Measurements from ENCODE around the gene PTGER1. TPM values are rescaled to one million over a fixed set of nuclear protein-coding genes. Genes with fewer than 3 reads are reported as not detected.

Gene PTGER1
- total and polyA plus RNA-seq, 10 of the 15 experiments (the other 5 are each of a cell fraction or from before 2014, with no cell fraction given) = not detected

DNA sequence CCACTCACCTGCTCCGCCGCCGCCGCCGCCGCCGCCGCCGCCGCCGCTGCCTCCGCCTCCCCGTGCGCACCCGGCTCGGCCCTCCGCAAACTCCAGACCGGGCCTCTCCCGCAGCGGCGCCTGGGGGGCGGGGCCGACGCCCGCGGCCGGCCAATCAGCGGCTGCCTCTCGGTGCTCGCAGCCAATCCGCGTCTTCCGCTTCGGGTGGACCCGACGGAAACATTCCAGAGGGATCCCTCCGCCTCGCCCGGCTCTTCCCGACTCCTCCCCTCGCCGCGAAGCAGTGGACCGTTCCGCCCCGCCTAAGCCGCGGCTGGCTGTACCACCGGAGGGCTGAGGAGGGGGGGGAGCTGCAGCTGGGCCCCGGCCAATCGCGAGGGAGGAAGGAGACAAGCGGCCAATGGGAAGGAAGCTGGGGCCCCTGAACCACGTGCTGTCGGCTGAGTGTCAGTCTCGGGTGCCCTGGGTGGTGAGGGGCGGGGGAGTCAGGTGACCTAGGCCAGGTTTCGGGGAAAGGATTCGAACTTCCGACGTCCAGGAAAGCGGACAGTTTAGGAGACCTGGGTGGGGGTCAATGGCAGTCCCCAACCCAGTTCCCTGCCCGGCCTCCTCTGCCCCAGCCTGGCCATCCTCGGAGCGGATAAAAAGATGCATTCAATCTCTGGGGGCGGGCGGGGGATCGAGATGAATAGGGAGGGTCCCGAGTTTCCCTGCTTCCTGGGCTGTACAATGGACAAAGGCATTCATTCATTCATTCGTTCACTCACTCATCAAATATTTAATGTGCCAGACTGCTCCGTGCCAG lies 21.1 kb upstream of the PTGER1 start, which contains the start of gene GIPC1 (continued):
- TF ChIP-seq DPF2 (IDR thresholded peaks at IDR 0.05) (0 out of 2 replicates have a peak, but pooled peaks have one; percentile 17), NR2F1 (conservative IDR thresholded peaks at IDR 0.05) (0 out of 2 replicates have a peak, but pooled peaks have one; percentile 10), MTA3 (IDR thresholded peaks at IDR 0.05; ENCODE audit: borderline replicate concordance, low read length) (no peak), GATAD2B (conservative IDR thresholded peaks at IDR 0.05; ENCODE audit: low read depth) (no peak; the same call in 1 of the 2 replicates), TAF1 (IDR thresholded peaks at IDR 0.05; ENCODE audit: borderline replicate concordance, low read depth, low read length) (0 out of 2 replicates have a peak, but pooled peaks have one; percentile 16), RFX5 (IDR thresholded peaks at IDR 0.05; ENCODE audit: low read depth, low read length) (peak; percentile 76; the same call in 1 of the 2 replicates), BRCA1 (IDR thresholded peaks at IDR 0.05; ENCODE audit: low read depth, low read length) (no peak), LARP7 (IDR thresholded peaks at IDR 0.05) (peak; percentile 40)
- TF ChIP-seq, protein P1, sequence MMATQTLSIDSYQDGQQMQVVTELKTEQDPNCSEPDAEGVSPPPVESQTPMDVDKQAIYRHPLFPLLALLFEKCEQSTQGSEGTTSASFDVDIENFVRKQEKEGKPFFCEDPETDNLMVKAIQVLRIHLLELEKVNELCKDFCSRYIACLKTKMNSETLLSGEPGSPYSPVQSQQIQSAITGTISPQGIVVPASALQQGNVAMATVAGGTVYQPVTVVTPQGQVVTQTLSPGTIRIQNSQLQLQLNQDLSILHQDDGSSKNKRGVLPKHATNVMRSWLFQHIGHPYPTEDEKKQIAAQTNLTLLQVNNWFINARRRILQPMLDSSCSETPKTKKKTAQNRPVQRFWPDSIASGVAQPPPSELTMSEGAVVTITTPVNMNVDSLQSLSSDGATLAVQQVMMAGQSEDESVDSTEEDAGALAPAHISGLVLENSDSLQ (IDR thresholded peaks at IDR 0.05) = peak; percentile 91

DNA sequence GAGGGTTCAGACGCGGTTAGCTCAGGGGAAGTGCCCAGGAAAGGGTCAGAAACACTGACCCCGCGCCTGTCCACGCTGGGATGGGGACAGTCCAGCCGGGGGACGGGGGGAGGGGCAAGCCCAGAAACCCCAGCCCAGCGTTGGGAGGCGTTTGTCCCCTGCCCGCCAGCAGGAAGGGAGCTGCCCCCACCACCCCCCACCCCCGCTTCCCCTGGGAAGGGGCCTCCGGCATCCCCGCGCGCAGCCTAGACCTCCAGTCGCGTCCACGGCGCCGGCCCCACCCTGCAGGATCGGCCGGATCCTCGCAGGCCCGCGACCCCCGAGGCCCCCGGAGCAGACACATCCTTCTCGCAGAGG lies 20.5 kb upstream of the PTGER1 start:
- ATAC-seq (no peak; the same call in 2 of the 3 replicates), DNase-seq (ENCODE audit: low read depth, low spot score) (no peak), FAIRE-seq (no peak)
- Histone ChIP-seq H4K20me1 (ENCODE audit: control insufficient read depth, insufficient read depth) (no peaks in the 10 kb centered on the region), H3K4me1 (ENCODE audit: control insufficient read depth, insufficient read depth, low read length) (peaks cover 2% of the 10 kb centered on the region; the same call in 1 of the 2 replicates), H3K36me3 (ENCODE audit: control insufficient read depth in 2 of 2, insufficient read depth in 2 of 2, low read length in 1 of 2) (no peaks in the 10 kb centered on the region), H3K79me2 (ENCODE audit: control insufficient read depth, insufficient read depth, low read length) (no peaks in the 10 kb centered on the region), H2AFZ (ENCODE audit: control insufficient read depth, low read depth, low read length) (peak overlapping the region; percentile 45), H3K4me2 (ENCODE audit: control insufficient read depth, insufficient read depth) (peak overlapping the region; percentile 89), H3K9me3 (replicated peaks; ENCODE audit: control insufficient read depth, insufficient read depth, low read length) (no peaks in the 10 kb centered on the region), H3K9ac (ENCODE audit: control insufficient read depth, insufficient read depth, low read length) (peak overlapping the region; percentile 47; the same call in 1 of the 2 replicates), H3K27ac (ENCODE audit: control insufficient read depth, insufficient read depth) (no peak overlapping the region), H3K4me3 (peak overlapping the region; percentile 80), H3K27me3 (replicated peaks in 1 of 2; ENCODE audit: control insufficient read depth in 2 of 2, insufficient read depth in 2 of 2, low read length in 1 of 2) (no peaks in the 10 kb centered on the region)
- 3% methylated on average over 3 of the region's 28 CpGs for WGBS (ENCODE audit: insufficient coverage, insufficient replicate concordance, low lambda C conversion rate, missing lambda C conversion rate)
- CTCF ChIA-PET = interaction anchor here (0.5 to 2.1 kb wide), 7 partner anchors 10 to 365 kb away, joined by 3 to 10 read pairs (median 5); partner anchors contain the start of gene ASF1B
- TF ChIP-seq SMARCA5 (IDR thresholded peaks at IDR 0.05) = no peak
- no peak for TF ChIP-seq JUNB (IDR thresholded peaks at IDR 0.05)
- TF ChIP-seq SP1 (IDR thresholded peaks at IDR 0.05; ENCODE audit: low read depth, low read length) = no peak
- TF ChIP-seq KDM1A (IDR thresholded peaks at IDR 0.05; ENCODE audit: borderline replicate concordance) = no peak
- TF ChIP-seq ZZZ3 (IDR thresholded peaks at IDR 0.05; ENCODE audit: control insufficient read depth, insufficient read length, low read depth) = no peak
- no peak for TF ChIP-seq CREB1 (IDR thresholded peaks at IDR 0.05; ENCODE audit: low read depth)
- SMC1A ChIA-PET (ENCODE audit: uncharacterized antibody, unreplicated experiment) = interaction anchor here (0.6 to 0.7 kb wide), 2 partner anchors 173 to 442 kb away, joined by 3 read pairs; no protein-coding TSS in a partner anchor
- BruUV-seq (replicated peaks) = no TSS peak
- in situ Hi-C loops (cut with MboI) (no loop called here), intact Hi-C loops (cut with micrococcal nuclease; ENCODE audit: unreplicated experiment) (no loop called here)
- RAD21 ChIA-PET (ENCODE audit: unreplicated experiment) = interaction anchor here (1.2 kb wide), 1 partner anchor 359 kb away, joined by 4 read pairs; the partner anchor contains the start of gene ASF1B
- POLR2A ChIA-PET = interaction anchor here (0.6 to 1.2 kb wide), 3 partner anchors 8 to 103 kb away, joined by 3 to 7 read pairs (median 5); partner anchors contain the start of gene DNAJB1

All from GM12878 (cell line).